Measurements from ENCODE around the gene YIPF3. TPM values are rescaled to one million over a fixed set of nuclear protein-coding genes. Genes with fewer than 3 reads are reported as not detected.

YIPF3 gene
- total RNA-seq, 1 experiment from 2014 or later = 81.3 TPM

- TF ChIP-seq, protein P1, sequence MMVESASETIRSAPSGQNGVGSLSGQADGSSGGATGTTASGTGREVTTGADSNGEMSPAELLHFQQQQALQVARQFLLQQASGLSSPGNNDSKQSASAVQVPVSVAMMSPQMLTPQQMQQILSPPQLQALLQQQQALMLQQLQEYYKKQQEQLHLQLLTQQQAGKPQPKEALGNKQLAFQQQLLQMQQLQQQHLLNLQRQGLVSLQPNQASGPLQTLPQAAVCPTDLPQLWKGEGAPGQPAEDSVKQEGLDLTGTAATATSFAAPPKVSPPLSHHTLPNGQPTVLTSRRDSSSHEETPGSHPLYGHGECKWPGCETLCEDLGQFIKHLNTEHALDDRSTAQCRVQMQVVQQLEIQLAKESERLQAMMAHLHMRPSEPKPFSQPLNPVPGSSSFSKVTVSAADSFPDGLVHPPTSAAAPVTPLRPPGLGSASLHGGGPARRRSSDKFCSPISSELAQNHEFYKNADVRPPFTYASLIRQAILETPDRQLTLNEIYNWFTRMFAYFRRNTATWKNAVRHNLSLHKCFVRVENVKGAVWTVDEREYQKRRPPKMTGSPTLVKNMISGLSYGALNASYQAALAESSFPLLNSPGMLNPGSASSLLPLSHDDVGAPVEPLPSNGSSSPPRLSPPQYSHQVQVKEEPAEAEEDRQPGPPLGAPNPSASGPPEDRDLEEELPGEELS (CRISPR knock-in tag; IDR thresholded peaks at IDR 0.05) = no peak
- TF ChIP-seq, protein P2, sequence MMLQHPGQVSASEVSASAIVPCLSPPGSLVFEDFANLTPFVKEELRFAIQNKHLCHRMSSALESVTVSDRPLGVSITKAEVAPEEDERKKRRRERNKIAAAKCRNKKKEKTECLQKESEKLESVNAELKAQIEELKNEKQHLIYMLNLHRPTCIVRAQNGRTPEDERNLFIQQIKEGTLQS (CRISPR knock-in tag; conservative IDR thresholded peaks at IDR 0.05) = no peak
- peak; percentile 62; the same call in 1 of the 2 replicates for TF ChIP-seq ZBTB21 (CRISPR knock-in tag; IDR thresholded peaks at IDR 0.05; ENCODE audit: borderline replicate concordance)
- TF ChIP-seq, protein P3, sequence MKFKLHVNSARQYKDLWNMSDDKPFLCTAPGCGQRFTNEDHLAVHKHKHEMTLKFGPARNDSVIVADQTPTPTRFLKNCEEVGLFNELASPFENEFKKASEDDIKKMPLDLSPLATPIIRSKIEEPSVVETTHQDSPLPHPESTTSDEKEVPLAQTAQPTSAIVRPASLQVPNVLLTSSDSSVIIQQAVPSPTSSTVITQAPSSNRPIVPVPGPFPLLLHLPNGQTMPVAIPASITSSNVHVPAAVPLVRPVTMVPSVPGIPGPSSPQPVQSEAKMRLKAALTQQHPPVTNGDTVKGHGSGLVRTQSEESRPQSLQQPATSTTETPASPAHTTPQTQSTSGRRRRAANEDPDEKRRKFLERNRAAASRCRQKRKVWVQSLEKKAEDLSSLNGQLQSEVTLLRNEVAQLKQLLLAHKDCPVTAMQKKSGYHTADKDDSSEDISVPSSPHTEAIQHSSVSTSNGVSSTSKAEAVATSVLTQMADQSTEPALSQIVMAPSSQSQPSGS (CRISPR knock-in tag; IDR thresholded peaks at IDR 0.05; ENCODE audit: borderline replicate concordance, low read depth) = no peak
- TF ChIP-seq CBFB (CRISPR knock-in tag; IDR thresholded peaks at IDR 0.05; ENCODE audit: low read depth) = no peak
- no peak for TF ChIP-seq MLX (CRISPR knock-in tag; IDR thresholded peaks at IDR 0.05)
- TF ChIP-seq AR (CRISPR knock-in tag; IDR thresholded peaks at IDR 0.05) = no peak
- TF ChIP-seq, protein P4, sequence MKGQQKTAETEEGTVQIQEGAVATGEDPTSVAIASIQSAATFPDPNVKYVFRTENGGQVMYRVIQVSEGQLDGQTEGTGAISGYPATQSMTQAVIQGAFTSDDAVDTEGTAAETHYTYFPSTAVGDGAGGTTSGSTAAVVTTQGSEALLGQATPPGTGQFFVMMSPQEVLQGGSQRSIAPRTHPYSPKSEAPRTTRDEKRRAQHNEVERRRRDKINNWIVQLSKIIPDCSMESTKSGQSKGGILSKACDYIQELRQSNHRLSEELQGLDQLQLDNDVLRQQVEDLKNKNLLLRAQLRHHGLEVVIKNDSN (CRISPR knock-in tag; IDR thresholded peaks at IDR 0.05) = no peak
- TF ChIP-seq ZNF416 (CRISPR knock-in tag; IDR thresholded peaks at IDR 0.05) = no peak
- no peak for TF ChIP-seq STAT6 (CRISPR knock-in tag; conservative IDR thresholded peaks at IDR 0.05; ENCODE audit: low read depth)
- TF ChIP-seq RELA (CRISPR knock-in tag; IDR thresholded peaks at IDR 0.05; ENCODE audit: borderline replicate concordance) = no peak
- no peak for TF ChIP-seq IRF2 (CRISPR knock-in tag; IDR thresholded peaks at IDR 0.05; ENCODE audit: borderline replicate concordance, low read depth)
- no peak for TF ChIP-seq SOX15 (CRISPR knock-in tag; IDR thresholded peaks at IDR 0.05)
- peak; percentile 90; the same call in 1 of the 2 replicates for TF ChIP-seq E2F5 (CRISPR knock-in tag; IDR thresholded peaks at IDR 0.05)
- TF ChIP-seq, protein P5, sequence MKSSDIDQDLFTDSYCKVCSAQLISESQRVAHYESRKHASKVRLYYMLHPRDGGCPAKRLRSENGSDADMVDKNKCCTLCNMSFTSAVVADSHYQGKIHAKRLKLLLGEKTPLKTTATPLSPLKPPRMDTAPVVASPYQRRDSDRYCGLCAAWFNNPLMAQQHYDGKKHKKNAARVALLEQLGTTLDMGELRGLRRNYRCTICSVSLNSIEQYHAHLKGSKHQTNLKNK (CRISPR knock-in tag; IDR thresholded peaks at IDR 0.05) = no peak
- no peak for TF ChIP-seq MYBL2 (CRISPR knock-in tag; IDR thresholded peaks at IDR 0.05)
- no peak for TF ChIP-seq NR3C1 (CRISPR knock-in tag; conservative IDR thresholded peaks at IDR 0.05; ENCODE audit: low read depth)
- TF ChIP-seq ZNF396 (CRISPR knock-in tag; IDR thresholded peaks at IDR 0.05; ENCODE audit: borderline replicate concordance) = no peak
- no peak for TF ChIP-seq ZBTB43 (CRISPR knock-in tag; IDR thresholded peaks at IDR 0.05)
- no peak for TF ChIP-seq EMX1 (CRISPR knock-in tag; IDR thresholded peaks at IDR 0.05)
- TF ChIP-seq, protein P6, sequence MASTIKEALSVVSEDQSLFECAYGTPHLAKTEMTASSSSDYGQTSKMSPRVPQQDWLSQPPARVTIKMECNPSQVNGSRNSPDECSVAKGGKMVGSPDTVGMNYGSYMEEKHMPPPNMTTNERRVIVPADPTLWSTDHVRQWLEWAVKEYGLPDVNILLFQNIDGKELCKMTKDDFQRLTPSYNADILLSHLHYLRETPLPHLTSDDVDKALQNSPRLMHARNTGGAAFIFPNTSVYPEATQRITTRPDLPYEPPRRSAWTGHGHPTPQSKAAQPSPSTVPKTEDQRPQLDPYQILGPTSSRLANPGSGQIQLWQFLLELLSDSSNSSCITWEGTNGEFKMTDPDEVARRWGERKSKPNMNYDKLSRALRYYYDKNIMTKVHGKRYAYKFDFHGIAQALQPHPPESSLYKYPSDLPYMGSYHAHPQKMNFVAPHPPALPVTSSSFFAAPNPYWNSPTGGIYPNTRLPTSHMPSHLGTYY (CRISPR knock-in tag; IDR thresholded peaks at IDR 0.05) = no peak
Observed at GRCh38 chr6:43477235-43478007, 39.3 kb downstream of the YIPF3 start, which contains the start of gene TJAP1 (continued).

Measured in WTC11 (cell line).